HK-2 (cell line): Measurements from ENCODE around the gene ZNF764.
"Not testable (repeated sequence)": the region's sequence is repeated elsewhere in the genome, so short reads cannot be mapped to it uniquely, and the experiment has no call there.

ENCODE experiments used
- DNase-seq: peaks from one replicate; pipeline ENCODE4 v3.0.0-alpha.2; 2018; ENCODE audit not compliant: unreplicated experiment

ZNF764 gene

GRCh38 chr16:30548416-30549253 lies 9.5 kb downstream of the ZNF764 start:
- no peak for DNase-seq

- no peak for DNase-seq
Measured at GRCh38 chr16:30546115-30546514, 12.1 kb downstream of the ZNF764 start.

GRCh38 chr16:30543067-30543466 lies 15.1 kb downstream of the ZNF764 start:
- no peak for DNase-seq

- no peak for DNase-seq
Measured at GRCh38 chr16:30541502-30542329, 16.5 kb downstream of the ZNF764 start.

DNA sequence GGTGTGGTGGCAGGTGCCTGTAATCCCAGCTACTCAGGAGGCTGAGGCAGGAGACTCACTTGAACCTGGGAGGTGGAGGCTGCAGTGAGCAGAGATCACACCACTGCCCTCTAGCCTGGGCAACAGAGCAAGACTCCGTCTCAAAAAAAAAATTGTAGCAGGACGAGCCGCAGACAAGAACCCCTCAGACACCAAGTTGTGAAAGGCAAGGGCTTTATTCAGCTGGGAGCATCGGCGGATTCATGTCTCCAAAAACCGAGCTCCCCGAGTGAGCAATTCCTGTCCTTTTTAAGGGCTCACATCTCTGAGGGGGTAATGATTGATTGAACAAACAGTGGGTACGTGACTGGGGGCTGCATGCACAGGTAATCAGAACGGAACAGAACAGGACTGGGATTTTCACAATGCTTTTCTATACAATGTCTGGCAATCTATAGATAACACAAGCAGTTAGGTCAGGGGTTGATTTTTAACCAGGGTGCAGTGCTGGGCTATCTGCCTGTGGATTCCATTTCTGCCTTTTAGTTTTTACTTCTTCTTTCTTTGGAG lies 17.2 kb downstream of the ZNF764 start:
- DNase-seq = not testable (repeated sequence)

GRCh38 chr16:30539986-30540526 lies 18.1 kb downstream of the ZNF764 start:
- not testable (repeated sequence) for DNase-seq

- no peak for DNase-seq
Measured at GRCh38 chr16:30539000-30539964, 18.9 kb downstream of the ZNF764 start.

DNA sequence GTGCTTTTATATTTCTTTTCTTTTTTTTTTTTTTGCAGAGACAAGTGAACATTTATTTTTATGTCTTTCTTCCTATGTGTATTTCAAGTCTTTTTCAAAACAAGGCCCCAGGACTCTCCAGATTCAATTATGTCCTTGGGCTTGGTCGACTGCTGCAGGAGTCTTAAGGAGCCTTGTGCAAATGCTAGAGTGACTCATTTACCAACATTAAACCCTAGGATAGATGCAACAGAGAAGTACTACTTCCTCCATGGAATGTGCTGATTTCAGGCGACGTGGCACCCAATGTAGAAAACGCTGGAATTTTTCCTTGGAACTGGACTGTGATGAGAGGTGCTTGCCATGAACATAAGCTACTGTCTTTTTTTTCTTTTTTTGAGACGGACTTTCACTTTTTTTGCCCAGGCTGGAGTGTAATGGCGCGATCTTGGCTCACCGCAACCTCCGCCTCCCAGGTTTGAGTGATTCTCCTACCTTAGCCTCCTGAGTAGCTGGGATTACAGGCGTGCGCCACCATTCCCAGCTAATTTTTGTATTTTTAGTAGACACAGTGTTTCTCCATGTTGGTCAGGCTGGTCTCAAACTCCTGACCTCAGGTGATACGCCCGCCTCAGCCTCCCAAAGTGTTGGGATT lies 21.7 kb downstream of the ZNF764 start:
- DNase-seq = not testable (repeated sequence)

DNA sequence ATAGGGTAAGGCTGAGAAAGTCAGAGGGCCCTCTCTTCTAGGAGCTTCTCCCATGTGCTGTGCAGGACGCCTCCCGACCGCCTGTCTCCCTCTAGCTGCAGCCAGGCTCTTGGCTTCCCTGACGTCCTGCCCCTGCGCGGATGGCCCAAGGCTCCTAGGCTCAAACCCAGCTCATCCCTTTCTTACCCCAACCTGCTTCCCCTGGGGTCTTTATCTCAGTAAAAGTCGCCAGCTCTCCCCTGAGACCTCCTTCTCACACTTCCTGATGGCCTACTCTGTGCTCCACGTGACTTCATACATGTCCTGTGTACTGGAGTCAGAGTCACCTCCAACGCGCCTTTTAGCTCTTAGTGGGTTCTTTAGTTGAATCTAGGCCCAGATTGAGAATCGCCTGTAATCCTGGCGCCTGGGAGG lies 22.4 kb downstream of the ZNF764 start:
- DNase-seq = peak; percentile 71

GRCh38 chr16:30535106-30535776 lies 22.9 kb downstream of the ZNF764 start:
- DNase-seq = no peak

DNA sequence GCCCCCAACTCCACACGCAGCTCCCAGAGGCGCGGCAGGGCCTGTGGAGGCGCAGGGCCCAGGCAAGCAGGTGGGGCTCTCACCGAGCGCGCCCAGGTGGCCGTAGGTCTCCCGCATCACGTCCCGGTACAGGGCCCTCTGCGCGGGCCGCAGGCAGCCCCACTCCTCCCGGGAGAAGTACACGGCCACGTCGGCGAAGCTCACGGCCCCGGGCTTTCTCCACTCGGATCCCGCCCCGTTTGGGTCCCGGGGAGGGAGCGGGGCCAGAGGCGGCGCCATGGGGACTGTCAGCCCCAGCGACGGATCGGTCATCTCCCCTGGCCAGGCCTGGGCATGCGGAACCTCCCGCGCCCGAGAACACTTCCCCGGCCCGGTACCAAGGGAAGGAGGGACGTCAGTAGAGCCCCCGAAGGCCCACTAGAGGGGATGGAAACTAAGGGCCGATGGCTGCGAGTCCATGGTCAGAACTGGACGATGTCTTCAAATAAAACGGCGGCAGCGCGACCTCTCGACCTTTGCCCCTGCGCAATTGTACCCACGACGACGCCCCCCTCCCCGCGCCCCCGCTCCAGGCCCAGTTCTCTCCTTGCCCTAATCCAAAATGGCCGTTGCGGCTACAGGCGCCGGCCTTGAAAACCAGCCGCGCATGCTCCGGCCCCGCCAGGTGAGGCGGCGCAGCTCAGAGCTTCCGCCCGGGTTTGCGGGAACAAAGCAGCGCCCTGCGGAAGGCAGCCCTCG lies 23.6 kb downstream of the ZNF764 start, which contains the start of gene ZNF747:
ZNF747 (minus strand) TSS at position 491 of the 738 bp plus-strand sequence; CDS start at position 312, 179 bp downstream.
- DNase-seq = peak; percentile 84

DNA sequence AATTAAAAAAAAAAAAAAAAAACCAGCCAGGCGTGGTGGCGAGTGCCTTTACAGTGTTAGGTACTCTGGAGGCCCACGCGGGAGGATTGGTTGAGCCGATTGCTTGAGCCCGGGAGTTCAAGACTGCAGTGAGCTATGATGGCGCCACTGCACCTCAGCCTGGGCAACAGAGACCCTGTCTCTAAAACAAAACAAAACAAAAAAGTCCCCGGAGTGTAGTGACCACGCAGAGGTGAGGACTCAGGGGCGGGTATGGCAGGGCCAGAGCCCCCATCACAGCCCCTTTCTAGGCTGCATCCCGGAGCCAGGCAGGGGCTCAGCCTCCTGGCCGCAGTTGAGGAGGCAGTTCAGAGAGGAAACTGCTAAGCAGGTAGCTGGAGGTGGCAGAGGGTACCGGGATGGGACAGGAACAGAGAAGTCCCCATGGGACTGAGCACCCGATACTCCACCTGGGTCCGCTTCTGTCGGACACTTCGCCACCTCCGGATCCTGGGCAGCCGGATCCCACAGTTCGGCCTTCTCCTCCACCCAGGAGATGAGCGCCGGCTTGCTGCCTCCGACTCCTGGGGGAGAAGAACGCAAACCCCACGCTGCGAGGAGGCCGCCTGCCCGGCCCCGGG lies 24.3 kb downstream of the ZNF764 start:
- DNase-seq = no peak

DNA sequence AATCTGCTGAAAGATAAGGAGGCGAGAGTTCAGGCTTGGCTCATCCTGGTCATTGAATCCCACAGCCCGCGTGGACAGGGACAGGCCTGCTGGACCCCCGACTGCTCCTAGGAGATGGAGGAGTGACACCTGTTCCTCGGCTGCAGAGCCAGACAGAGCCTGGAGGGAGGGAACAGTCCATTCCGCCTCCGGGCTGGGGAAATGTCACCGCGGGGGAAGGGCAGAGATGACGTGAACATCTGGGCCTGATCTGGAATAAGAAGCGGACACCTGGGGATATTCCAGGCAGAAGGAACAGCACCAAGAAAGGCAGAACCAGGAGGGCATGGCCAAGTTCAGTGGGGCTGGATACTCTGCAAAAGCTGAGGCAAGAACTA lies 25.0 kb downstream of the ZNF764 start:
- no peak for DNase-seq

DNA sequence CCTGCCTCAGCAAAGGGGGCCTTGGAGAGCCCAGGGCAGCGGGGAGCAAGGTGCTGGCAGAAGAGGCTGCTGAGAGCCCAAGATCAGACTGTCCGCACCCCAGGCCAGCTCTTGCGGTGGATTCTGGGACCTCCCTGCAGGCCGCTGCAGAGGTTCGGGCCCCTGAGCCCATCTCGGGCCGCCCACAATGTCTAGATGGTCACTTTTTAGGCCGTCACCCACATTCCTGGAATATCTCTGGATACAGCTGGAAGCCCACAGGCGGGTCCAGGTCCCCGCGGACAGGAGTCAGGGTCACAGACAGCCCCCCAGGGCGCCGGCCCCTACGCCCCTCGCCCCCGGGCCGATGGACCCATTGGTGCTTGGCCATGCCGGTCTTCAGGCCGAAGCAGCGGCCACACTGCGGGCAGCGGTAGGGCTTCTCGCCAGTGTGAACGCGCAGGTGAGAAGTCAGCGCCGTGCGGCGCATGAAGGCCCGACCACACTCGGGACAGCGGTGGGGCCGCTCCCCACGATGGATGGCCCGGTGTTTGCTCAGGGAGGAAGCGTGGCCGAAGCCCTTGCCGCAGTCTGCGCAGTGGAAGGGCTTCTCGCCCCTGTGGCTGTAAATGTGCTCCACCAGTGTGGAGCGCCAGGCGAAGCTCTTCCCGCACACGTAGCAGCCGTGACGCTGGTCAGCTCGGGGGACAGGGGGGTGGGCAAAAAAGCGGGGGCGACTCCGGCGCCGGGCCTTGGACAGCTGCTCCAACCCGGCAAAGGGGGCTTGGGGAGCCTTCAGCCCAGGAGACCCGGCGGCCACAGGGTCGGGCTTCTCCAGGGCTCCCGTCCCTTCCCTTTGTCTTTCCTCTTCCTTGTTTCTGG lies 25.7 kb downstream of the ZNF764 start:
- DNase-seq = no peak

DNA sequence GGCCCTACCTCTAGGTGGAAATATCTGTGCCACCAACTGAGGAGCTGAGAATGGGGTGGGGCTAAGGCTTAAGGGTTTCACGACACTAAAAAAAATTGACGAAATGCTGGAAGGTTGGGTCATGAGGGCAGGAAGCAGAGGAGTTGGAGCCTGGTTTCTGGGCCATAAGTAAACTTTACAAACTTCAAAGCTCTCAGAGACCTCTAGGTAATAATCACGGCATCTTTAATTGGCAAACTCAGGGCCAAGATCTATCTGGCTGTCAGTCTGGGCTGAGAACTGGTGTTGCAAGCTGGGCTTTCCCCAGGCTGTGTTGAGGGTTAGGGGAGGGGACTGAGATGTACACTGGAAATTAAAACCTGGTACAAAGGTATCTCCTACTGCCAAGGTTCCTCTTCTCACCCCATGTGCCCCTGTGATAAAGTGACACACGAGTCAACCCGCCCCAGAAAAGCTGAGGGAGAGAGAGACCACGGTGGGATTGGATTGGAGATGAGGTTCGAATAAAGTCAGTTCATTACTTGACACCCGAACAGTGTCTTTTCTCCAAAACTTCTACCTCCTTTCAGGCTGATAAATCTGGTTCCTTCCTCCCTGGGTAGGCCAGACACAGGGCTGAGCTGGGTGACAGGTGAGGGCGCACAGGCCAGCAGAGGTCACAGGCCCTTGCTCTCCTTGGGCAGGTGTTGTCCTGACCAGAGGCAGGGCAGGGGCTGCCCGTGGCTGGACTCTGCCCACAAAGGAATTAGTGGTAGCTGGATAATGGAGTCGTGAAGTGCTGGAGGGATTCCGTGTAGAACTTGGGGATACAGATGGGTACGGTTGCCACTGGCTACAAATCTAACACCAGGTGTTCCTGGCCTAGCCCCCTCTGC lies 27.8 kb downstream of the ZNF764 start:
- DNase-seq = no peak

DNA sequence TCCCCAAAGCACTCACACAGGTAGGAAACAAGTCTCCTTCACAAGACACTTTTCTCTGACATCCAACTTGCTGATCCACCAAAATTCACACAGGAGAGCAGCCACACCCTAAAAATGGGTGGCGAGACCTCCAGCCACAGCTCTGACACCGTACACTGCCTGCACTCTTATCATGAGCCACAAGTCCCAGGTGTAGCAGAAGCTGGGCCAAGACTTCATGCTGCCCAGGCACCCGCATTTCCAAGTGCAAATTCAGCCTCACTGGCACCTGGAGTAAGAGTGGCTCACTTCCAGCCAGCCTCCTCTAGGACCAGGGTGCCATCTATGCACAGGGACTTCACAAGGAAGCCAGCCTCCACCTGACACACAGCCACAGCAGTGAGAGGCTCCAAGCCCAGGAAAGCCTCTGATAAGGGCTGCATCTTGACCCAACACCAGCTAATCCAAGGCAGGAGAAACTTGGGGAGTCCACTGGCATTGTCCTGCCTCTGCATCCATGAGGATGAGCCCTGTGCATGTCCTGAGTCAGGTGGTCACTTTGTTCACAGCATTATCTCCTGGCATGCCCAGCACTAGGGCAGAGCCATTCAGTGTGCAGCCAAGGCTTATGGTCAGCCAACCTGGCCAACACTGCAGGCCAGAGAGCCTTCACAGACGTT lies 29.2 kb downstream of the ZNF764 start:
- no peak for DNase-seq
